Lower lobe of right lung (tissue), 2 donors: ENCODE results near the gene TMEM236. TPM values are rescaled to one million over a fixed set of nuclear protein-coding genes. Genes with fewer than 3 reads are reported as not detected.

Source experiments
- ATAC-seq, 2 donors: fragments of 200-7000 bp; cut with Tn5 transposase; one replicate each; pipeline ENCODE4 v1.9.1; 2020 to 2022; ENCODE audit warnings: mild to moderate bottlenecking in 2 of 2, moderate library complexity in 2 of 2
- DNase-seq: peaks from one replicate; pipeline ENCODE4 v3.0.0-alpha.2; 2020
- H3K27ac ChIP-seq: fragments of 200-600 bp; one replicate; pipeline ENCODE4 v1.8.0; 2022
- H3K27me3 ChIP-seq: fragments of 200-600 bp; one replicate; pipeline ENCODE4 v1.8.0; 2022; ENCODE audit warnings: low read depth
- H3K36me3 ChIP-seq: fragments of 200-600 bp; one replicate; pipeline ENCODE4 v1.8.0; 2022; ENCODE audit warnings: mild to moderate bottlenecking
- H3K4me1 ChIP-seq: fragments of 200-600 bp; one replicate; pipeline ENCODE4 v1.8.0; 2022
- H3K4me3 ChIP-seq: fragments of 200-600 bp; one replicate; pipeline ENCODE4 v1.8.0; 2022; ENCODE audit warnings: mild to moderate bottlenecking
- H3K9me3 ChIP-seq: fragments of 200-600 bp; one replicate; pipeline ENCODE4 v1.8.0; 2022
- intact Hi-C: fragments of 100-400 bp; cut with DNase I; formaldehyde crosslinking; loops from one replicate; pipeline ENCODE4 v1.11.0; 2022
- total RNA-seq: library from RNA; stranded (reverse); fragmentation: NEBNext Ultra II Directional; extraction: Animal tissue kit (Norgen Biotek cat#: 25700); gene quantifications from one replicate; pipeline ENCODE4 v1.2.1, GENCODE V29; 2021
- TF ChIP-seq, protein P1 (sequence below): fragments of 200-600 bp; IDR thresholded peaks from one replicate; pipeline ENCODE4 v1.8.0; 2022; ENCODE audit warnings: antibody characterized with exemption, mild to moderate bottlenecking
- donor health status: DM: no; HTN: yes; CAD: no; lungs with severe emphysema.

The TMEM236 gene
- total RNA-seq, 1 donor from 2014 or later: 5.9 TPM

DNA sequence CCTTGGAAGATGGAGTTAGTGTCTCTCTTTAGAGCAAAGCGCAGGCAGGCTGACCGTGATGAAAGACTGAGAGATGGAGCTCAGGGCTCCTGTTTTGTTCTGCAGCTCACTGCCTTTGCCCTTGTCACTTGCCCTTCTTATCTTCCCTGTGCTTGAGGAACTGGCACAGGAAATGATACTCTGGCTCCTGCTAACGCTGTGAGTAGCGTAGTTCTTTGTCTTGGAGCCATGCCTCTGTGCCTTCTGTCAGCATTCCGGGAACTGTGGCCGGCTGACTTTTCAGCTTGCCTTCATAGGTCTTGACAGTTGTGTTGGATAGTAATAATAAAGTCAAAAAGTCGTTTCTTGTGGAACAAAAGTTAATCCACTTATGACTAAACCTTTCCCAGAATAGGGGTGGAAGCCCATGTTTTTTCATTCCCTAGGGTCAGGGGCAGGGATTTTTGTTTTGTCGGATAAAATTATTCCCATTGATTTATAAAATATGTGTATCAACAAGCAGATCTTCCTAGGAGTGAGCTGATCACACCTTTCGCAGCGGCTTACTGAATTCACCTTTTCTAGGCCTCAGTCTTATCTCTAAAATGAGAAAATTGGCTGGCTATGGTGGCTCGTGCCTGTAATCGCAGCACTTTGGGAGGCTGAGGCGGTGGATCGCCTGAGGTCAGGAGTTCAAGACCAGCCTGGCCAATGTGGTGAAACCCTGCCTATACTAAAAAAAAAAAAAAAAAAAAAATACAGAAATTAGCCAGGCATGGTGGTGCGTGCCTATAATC, 16.6 kb upstream of the TMEM236 start:
- intact Hi-C loops: no loop called here
- no peaks in the 10 kb centered on the region for H3K27me3 ChIP-seq
- TF ChIP-seq, protein P1, sequence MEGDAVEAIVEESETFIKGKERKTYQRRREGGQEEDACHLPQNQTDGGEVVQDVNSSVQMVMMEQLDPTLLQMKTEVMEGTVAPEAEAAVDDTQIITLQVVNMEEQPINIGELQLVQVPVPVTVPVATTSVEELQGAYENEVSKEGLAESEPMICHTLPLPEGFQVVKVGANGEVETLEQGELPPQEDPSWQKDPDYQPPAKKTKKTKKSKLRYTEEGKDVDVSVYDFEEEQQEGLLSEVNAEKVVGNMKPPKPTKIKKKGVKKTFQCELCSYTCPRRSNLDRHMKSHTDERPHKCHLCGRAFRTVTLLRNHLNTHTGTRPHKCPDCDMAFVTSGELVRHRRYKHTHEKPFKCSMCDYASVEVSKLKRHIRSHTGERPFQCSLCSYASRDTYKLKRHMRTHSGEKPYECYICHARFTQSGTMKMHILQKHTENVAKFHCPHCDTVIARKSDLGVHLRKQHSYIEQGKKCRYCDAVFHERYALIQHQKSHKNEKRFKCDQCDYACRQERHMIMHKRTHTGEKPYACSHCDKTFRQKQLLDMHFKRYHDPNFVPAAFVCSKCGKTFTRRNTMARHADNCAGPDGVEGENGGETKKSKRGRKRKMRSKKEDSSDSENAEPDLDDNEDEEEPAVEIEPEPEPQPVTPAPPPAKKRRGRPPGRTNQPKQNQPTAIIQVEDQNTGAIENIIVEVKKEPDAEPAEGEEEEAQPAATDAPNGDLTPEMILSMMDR: no peak
- ATAC-seq: peak; percentile 36 to 38
- peaks cover 4% of the 10 kb centered on the region for H3K4me1 ChIP-seq
- no peak overlapping the region for H3K4me3 ChIP-seq
- no peak for DNase-seq
- no peak overlapping the region for H3K27ac ChIP-seq
- H3K9me3 ChIP-seq: no peaks in the 10 kb centered on the region
- no peaks in the 10 kb centered on the region for H3K36me3 ChIP-seq

DNA sequence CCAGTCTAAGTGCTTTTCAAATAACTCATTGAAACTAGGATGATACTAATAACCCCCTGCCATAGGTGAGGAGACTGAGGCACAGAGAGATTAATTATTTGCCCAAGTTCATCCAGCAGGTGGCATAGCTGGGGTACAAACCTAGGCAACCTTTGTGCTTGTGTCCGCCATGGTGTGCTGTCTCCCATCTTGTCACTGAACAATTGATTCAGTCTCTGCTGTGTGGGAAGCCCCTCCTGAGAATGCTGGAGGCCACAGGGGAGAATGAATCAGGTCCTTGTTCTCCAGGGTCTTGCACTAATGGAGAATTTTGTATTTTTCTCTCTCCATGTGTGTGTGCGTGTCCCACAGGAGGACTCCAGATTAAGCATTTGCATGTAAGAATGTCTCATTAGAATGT, 15.8 kb upstream of the TMEM236 start:
- Histone ChIP-seq H3K9me3 (no peaks in the 10 kb centered on the region), H3K27ac (no peak overlapping the region), H3K4me1 (peaks cover 4% of the 10 kb centered on the region), H3K27me3 (no peaks in the 10 kb centered on the region), H3K36me3 (no peaks in the 10 kb centered on the region), H3K4me3 (no peak overlapping the region)
- TF ChIP-seq, protein P1: no peak
- ATAC-seq (no peak), DNase-seq (no peak)
- intact Hi-C loops: no loop called here

DNA sequence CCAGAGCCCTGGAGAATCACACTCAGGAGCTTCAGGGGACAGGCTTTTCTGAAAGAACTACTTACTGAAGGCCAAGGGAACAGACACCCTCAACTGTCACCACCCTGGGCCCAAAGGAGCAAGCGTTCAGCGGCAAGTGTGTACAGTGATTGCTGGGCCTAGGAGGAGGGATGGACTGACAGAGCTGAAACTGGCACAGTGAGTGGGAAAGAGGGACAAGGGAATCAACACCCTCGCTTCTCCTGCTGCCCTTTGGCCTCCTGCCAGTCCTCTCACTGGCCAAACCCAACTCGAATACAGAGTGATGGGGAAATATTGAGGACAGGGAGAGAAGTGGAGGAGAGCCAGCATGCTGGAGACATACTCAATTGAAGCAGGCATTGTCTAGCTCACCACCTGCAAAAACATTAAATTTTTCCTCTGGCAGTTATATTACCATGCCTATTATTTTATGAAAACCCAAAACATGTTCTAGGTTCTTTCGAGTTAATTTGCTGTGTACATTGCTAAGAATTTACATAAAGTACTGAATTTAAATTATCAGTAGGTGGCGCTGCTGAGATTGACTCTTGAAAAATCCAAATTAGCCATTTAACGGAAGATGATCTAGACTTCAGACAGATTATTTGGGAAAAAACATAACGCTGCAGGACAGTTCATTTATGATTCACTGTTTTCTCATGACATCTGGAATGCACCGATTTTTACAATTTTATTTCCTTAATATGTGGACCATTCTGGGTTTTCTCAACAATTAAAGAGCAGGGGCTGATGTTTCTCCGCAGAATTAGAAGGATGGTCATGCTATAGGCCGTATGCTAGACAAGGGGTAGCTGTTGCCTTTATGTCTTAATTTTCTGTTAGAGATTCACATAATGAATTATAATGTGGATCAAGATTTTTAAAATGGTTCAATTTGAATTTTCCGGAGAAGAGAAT, 14.7 kb upstream of the TMEM236 start:
- H3K36me3 ChIP-seq: no peaks in the 10 kb centered on the region
- peaks cover 4% of the 10 kb centered on the region for H3K4me1 ChIP-seq
- no peaks in the 10 kb centered on the region for H3K9me3 ChIP-seq
- TF ChIP-seq, protein P1: peak; percentile 62
- H3K4me3 ChIP-seq: no peak overlapping the region
- H3K27ac ChIP-seq: no peak overlapping the region
- H3K27me3 ChIP-seq: no peaks in the 10 kb centered on the region
- DNase-seq (no peak), ATAC-seq (peak; percentile 16 to 49)
- intact Hi-C loops: no loop called here

DNA sequence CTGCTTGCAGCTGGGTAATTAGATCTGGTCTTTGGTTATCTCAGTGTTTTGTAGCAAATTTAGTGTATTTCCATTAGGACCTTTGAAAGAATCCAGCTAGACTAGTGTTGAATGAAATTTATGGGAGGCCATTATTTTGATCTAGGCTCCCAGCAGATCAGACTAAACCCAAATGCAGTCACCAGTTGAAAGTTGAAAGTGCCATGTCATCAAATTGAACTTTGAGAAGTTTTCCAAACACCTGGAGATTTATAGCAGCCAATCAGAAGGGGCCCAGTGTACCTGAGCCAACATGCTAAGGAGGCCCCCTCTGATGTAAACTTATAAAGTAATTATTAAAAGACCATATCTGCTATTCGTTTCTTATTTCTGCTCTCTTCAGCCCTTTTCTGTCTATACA, 11.3 kb upstream of the TMEM236 start:
- ATAC-seq: no peak
- Histone ChIP-seq H3K4me3 (no peak overlapping the region), H3K4me1 (peaks cover 13% of the 10 kb centered on the region), H3K36me3 (no peaks in the 10 kb centered on the region), H3K27me3 (no peaks in the 10 kb centered on the region), H3K27ac (no peak overlapping the region), H3K9me3 (no peaks in the 10 kb centered on the region)
- intact Hi-C loops: loop anchor here (10.0 kb wide), 1 partner anchor 136 kb away; no protein-coding TSS in a partner anchor
- TF ChIP-seq, protein P1: no peak
- DNase-seq: no peak

DNA sequence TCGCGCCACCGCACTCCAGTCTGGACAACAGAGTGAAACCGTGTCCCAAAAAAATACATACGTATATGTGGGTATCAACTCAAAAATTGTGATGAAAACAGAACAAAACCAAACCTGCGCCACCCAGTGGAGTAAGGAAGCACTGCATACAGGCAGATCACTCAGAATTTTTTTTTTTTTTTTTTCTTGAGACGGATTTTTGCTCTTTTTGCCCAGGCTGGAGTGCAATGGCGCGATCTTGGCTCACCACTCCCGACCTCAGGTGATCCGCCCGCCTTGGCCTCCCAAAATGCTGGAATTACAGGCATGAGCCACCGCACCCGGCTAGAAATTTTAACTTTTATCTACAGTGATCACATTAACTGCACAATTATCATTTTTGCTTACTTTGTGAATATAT, 9.1 kb upstream of the TMEM236 start:
- Histone ChIP-seq H3K27me3 (no peaks in the 10 kb centered on the region), H3K27ac (no peak overlapping the region), H3K4me3 (no peak overlapping the region), H3K9me3 (no peaks in the 10 kb centered on the region), H3K4me1 (peaks cover 13% of the 10 kb centered on the region), H3K36me3 (no peaks in the 10 kb centered on the region)
- intact Hi-C loops: loop anchor here (10.0 kb wide), 1 partner anchor 138 kb away; no protein-coding TSS in a partner anchor
- TF ChIP-seq, protein P1: peak; percentile 84
- ATAC-seq (peak; percentile 54 to 78), DNase-seq (peak; percentile 70)
